Spleen (tissue), 11 donors: Measurements from ENCODE around the gene IGSF23. TPM values are rescaled to one million over a fixed set of nuclear protein-coding genes. Genes with fewer than 3 reads are reported as not detected.

Source experiments
- DNase-seq: peaks from one replicate; pipeline ENCODE4 v3.0.0-alpha.2; 2020
- H3K27ac ChIP-seq, 8 donors: fragments of 200-600 bp; sonication (generic) in 7 of 8; 1 replicate in 4 of 8; 2 replicates in 4 of 8; pipeline versions ENCODE4 v1.5.0 to v1.8.0; 2016 to 2021; ENCODE audit warnings: inconsistent platforms in 4 of 8, mild to moderate bottlenecking in 4 of 8, moderate library complexity in 1 of 8
- H3K27me3 ChIP-seq, 7 donors: fragments of 200-600 bp; sonication (generic) in 6 of 7; replicated peaks in 1 of 7; 1 replicate in 4 of 7; 2 replicates in 3 of 7; pipeline versions ENCODE4 v1.5.0 to v1.8.0; 2016 to 2021; ENCODE audit warnings: inconsistent platforms in 3 of 7, mild to moderate bottlenecking in 1 of 7
- H3K36me3 ChIP-seq, 6 donors: fragments of 200-600 bp; sonication (generic) in 5 of 6; 1 replicate in 4 of 6; 2 replicates in 2 of 6; pipeline versions ENCODE4 v1.5.0 to v1.8.0; 2016 to 2021; ENCODE audit warnings: inconsistent platforms in 2 of 6
- H3K4me1 ChIP-seq, 6 donors: fragments of 200-600 bp; sonication (generic) in 5 of 6; 1 replicate in 3 of 6; 2 replicates in 3 of 6; pipeline versions ENCODE4 v1.5.0 to v1.8.0; 2016 to 2021; ENCODE audit warnings: inconsistent platforms in 3 of 6
- H3K4me3 ChIP-seq, 8 donors: fragments of 200-600 bp; sonication (generic) in 7 of 8; 1 replicate in 4 of 8; 2 replicates in 4 of 8; pipeline versions ENCODE4 v1.5.0 to v1.8.0; 2016 to 2021; ENCODE audit warnings: inconsistent platforms in 4 of 8, mild to moderate bottlenecking in 4 of 8, moderate library complexity in 2 of 8
- H3K9me3 ChIP-seq, 8 donors: fragments of 200-600 bp; sonication (generic) in 7 of 8; 1 replicate in 4 of 8; 2 replicates in 4 of 8; pipeline versions ENCODE4 v1.5.0 to v1.8.0; 2016 to 2021; ENCODE audit warnings: inconsistent platforms in 4 of 8
- CTCF ChIP-seq, 11 experiments: fragments of 200-600 bp in 7 of 11; fragments of 450-650 bp in 4 of 11; sonication (generic) in 4 of 11; IDR thresholded peaks in 8 of 11; conservative IDR thresholded peaks in 3 of 11; 1 replicate in 7 of 11; 2 replicates in 4 of 11; pipeline versions ENCODE4 v1.4.0 to v1.8.0; 2016 to 2021; ENCODE audit warnings: antibody characterized with exemption in 11 of 11, inconsistent platforms in 4 of 11, mild to moderate bottlenecking in 1 of 11
- POLR2A ChIP-seq, 3 donors: fragments of 450-650 bp; IDR thresholded peaks; one replicate each; pipeline ENCODE4 v1.5.1; 2017; ENCODE audit warnings: antibody characterized with exemption in 3 of 3, mild to moderate bottlenecking in 1 of 3
- POLR2AphosphoS5 ChIP-seq, 3 donors: sonication (generic); formaldehyde crosslinking; IDR thresholded peaks; one replicate each; pipeline ENCODE4 v1.5.1; 2017; ENCODE audit warnings: antibody characterized with exemption in 3 of 3
- WGBS, 5 donors: extraction: QIAGEN DNeasy Blood & Tissue Kit in 3 of 5; methylation state at CpG; one replicate each; pipeline versions ENCODE4 v1.1.5 to v1.1.7; 2013 to 2018; 5-methylcytosine and 5-hydroxymethylcytosine counted together
- intact Hi-C: fragments of 100-400 bp; cut with DNase I; formaldehyde crosslinking; loops from one replicate; pipeline ENCODE4 v1.15.0; 2023; ENCODE audit warnings: low total_unique reads
- polyA plus RNA-seq, 3 donors: library from polyadenylated mRNA; stranded (reverse); fragments of 200-250 nt; gene quantifications; one replicate each; pipeline ENCODE4 v1.2.1, GENCODE V29; 2013
- total RNA-seq, 7 donors: library from RNA; depleted of rRNA in 3 of 7; stranded (reverse); fragments of >200 nt in 3 of 7; fragmentation: NEBNext Ultra II Directional in 4 of 7; extraction: Animal tissue kit (Norgen Biotek cat#: 25700) in 4 of 7; gene quantifications; one replicate each; pipeline versions ENCODE4 v1.1.0 to v1.2.1, GENCODE V29; 2016 to 2021
- donor health status: healthy with polysubstance abuse.
- donor health status: DM: no; HTN: no; CAD: no; lungs with moderate emphysema.
- donor health status: DM: no; HTN: no; CAD: no.
- donor health status: Bipolar disorder and iron deficiency.
- donor health status: healthy.
- donor health status: DM: no; HTN: no; CAD: no.
- donor health status: DM: yes; HTN: yes; CAD: no.

Gene IGSF23
- total and polyA plus RNA-seq, 10 donors, result not detected

- H3K4me3 ChIP-seq, result no peak within 1 kb of the TSS
- H3K36me3 ChIP-seq, result no peaks in the 10 kb centered on the region
- no peaks in the 10 kb centered on the region for H3K9me3 ChIP-seq
- DNase-seq, result no peak
- H3K27me3 ChIP-seq, result no peaks in the 10 kb centered on the region
- WGBS, 5 donors, result 72 to 80% (median 74%) methylated on average over 2 of the region's 2 CpGs
- H3K4me1 ChIP-seq, result no peaks in the 10 kb centered on the region
- H3K27ac ChIP-seq, result no peak within 1 kb of the TSS
- no peak for TF ChIP-seq POLR2A (IDR thresholded peaks at IDR 0.05)
- TF ChIP-seq POLR2AphosphoS5 (IDR thresholded peaks at IDR 0.05), result no peak
- TF ChIP-seq CTCF (IDR thresholded peaks at IDR 0.05 in 8 of 11, conservative IDR thresholded peaks at IDR 0.05 in 3 of 11), result no peak
- intact Hi-C loops, result no loop called here
These were observed 58.0 kb downstream of the IGSF23 start, which contains the start of gene CEACAM19 for GRCh38 chr19:44671400-44671799. CEACAM19 (plus strand) TSS chr19:44671482; CDS start chr19:44671932, 450 bp downstream.

GRCh38 chr19:44672226-44672625 lies 58.9 kb downstream of the IGSF23 start:
- H3K4me1 ChIP-seq, result peaks cover 0 to 2% (median 0%) of the 10 kb centered on the region in 6 donors
- H3K27me3 ChIP-seq, result no peaks in the 10 kb centered on the region
- TF ChIP-seq POLR2A (IDR thresholded peaks at IDR 0.05), result no peak
- TF ChIP-seq POLR2AphosphoS5 (IDR thresholded peaks at IDR 0.05), result no peak
- TF ChIP-seq CTCF (IDR thresholded peaks at IDR 0.05 in 8 of 11, conservative IDR thresholded peaks at IDR 0.05 in 3 of 11), result no peak
- 67 to 91% (median 78%) methylated on average over 1 of the region's 1 CpG for WGBS, 5 donors
- no peak overlapping the region for H3K27ac ChIP-seq
- H3K4me3 ChIP-seq, result no peak overlapping the region
- DNase-seq, result no peak
- no peaks in the 10 kb centered on the region for H3K9me3 ChIP-seq
- no peaks in the 10 kb centered on the region for H3K36me3 ChIP-seq
- intact Hi-C loops, result no loop called here

GRCh38 chr19:44673510-44673909 lies 60.1 kb downstream of the IGSF23 start:
- H3K4me1 ChIP-seq, result peaks cover 0 to 3% (median 0%) of the 10 kb centered on the region in 6 donors
- H3K27me3 ChIP-seq, result no peaks in the 10 kb centered on the region
- no peak overlapping the region for H3K4me3 ChIP-seq
- H3K27ac ChIP-seq, result no peak overlapping the region
- no peaks in the 10 kb centered on the region for H3K36me3 ChIP-seq
- intact Hi-C loops, result no loop called here
- DNase-seq, result no peak
- no peaks in the 10 kb centered on the region for H3K9me3 ChIP-seq
- 79 to 95% (median 84%) methylated on average over 4 of the region's 4 CpGs for WGBS, 5 donors
- TF ChIP-seq CTCF (IDR thresholded peaks at IDR 0.05 in 8 of 11, conservative IDR thresholded peaks at IDR 0.05 in 3 of 11) (no peak), POLR2A (IDR thresholded peaks at IDR 0.05) (no peak), POLR2AphosphoS5 (IDR thresholded peaks at IDR 0.05) (no peak)

GRCh38 chr19:44675521-44675920 lies 62.2 kb downstream of the IGSF23 start:
- Histone ChIP-seq H3K4me1 (peaks cover 0 to 3% (median 0%) of the 10 kb centered on the region in 6 donors), H3K36me3 (no peaks in the 10 kb centered on the region), H3K27me3 (no peaks in the 10 kb centered on the region), H3K4me3 (no peak overlapping the region), H3K27ac (no peak overlapping the region), H3K9me3 (no peaks in the 10 kb centered on the region)
- TF ChIP-seq POLR2AphosphoS5 (IDR thresholded peaks at IDR 0.05), result no peak
- DNase-seq, result no peak
- intact Hi-C loops, result no loop called here
- WGBS, 5 donors, result 86 to 96% (median 91%) methylated on average over 6 of the region's 6 CpGs
